GM06990 (cell line): ENCODE data around the gene HS3ST2.

Experiments
- DNase-seq: peaks from one replicate; pipeline ENCODE4 v3.0.0-alpha.2; 2011; ENCODE audit not compliant: insufficient read length; ENCODE audit errors: extremely low read depth
- H3K27me3 ChIP-seq: replicated peaks from 2 replicates; pipeline ENCODE4 v1.6.0; 2011; ENCODE audit warnings: low read length; ENCODE audit not compliant: control insufficient read depth, insufficient read depth
- H3K36me3 ChIP-seq: 2 replicates; pipeline ENCODE4 v1.5.1; 2011; ENCODE audit warnings: low read length; ENCODE audit not compliant: control insufficient read depth, insufficient read depth
- H3K4me3 ChIP-seq: replicated peaks from 2 replicates; pipeline ENCODE4 v1.5.1; 2011; ENCODE audit warnings: low read depth, mild to moderate bottlenecking, control low read depth, low read length
- TF ChIP-seq, protein P1 (sequence below): IDR thresholded peaks from 2 replicates; pipeline ENCODE4 v1.5.1; 2011; ENCODE audit warnings: low read length, control low read depth, mild to moderate bottlenecking, inconsistent platforms; ENCODE audit not compliant: insufficient read depth, poor library complexity, severe bottlenecking

The HS3ST2 gene

DNA sequence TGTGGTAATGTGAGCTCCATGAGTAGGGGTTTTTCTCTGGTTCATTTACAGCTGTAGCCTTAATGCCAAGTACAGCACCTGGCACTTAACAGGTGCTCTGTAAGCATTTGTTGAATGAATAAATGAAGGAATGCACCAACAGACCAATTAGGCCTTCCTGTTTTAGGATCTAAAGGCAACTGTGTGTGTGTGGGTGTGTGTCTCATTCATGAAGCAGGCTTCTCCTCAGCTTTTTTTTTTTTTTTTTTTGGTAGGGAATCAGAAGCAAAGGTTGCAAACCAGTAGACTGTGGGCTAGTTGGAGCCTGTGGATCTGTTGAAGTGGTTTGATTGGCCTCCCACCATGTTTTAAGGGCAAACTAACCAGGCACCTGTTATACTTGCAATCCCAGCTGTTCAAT lies 48.1 kb downstream of the HS3ST2 start:
- no peak for DNase-seq
- no peaks in the 10 kb centered on the region for H3K36me3 ChIP-seq
- H3K27me3 ChIP-seq: no peaks in the 10 kb centered on the region; the same call in 1 of the 2 replicates
- TF ChIP-seq, protein P1, sequence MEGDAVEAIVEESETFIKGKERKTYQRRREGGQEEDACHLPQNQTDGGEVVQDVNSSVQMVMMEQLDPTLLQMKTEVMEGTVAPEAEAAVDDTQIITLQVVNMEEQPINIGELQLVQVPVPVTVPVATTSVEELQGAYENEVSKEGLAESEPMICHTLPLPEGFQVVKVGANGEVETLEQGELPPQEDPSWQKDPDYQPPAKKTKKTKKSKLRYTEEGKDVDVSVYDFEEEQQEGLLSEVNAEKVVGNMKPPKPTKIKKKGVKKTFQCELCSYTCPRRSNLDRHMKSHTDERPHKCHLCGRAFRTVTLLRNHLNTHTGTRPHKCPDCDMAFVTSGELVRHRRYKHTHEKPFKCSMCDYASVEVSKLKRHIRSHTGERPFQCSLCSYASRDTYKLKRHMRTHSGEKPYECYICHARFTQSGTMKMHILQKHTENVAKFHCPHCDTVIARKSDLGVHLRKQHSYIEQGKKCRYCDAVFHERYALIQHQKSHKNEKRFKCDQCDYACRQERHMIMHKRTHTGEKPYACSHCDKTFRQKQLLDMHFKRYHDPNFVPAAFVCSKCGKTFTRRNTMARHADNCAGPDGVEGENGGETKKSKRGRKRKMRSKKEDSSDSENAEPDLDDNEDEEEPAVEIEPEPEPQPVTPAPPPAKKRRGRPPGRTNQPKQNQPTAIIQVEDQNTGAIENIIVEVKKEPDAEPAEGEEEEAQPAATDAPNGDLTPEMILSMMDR: no peak
- no peak overlapping the region for H3K4me3 ChIP-seq

DNA sequence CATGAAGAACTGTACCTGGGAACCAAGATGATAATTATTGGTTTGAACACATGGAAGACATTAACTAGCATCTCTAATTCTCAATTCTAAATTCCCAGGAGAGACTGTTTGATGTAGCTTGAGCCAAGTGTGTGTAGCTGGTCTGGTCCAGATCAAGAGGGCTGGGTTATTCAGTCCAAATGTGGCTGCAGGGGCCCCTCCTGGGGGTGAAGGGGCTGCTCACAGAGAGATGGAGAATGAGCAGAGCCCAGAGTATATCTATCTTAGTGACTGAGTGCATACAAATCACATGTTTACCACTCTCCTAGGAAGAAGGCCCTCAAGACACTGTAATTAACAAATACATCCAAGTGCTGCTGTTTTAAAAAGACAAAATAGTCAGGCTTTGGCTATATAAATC lies 50.4 kb downstream of the HS3ST2 start:
- Histone ChIP-seq H3K27me3 (no peaks in the 10 kb centered on the region; the same call in 1 of the 2 replicates), H3K4me3 (no peak overlapping the region), H3K36me3 (no peaks in the 10 kb centered on the region)
- DNase-seq: no peak
- TF ChIP-seq, protein P1: no peak

DNA sequence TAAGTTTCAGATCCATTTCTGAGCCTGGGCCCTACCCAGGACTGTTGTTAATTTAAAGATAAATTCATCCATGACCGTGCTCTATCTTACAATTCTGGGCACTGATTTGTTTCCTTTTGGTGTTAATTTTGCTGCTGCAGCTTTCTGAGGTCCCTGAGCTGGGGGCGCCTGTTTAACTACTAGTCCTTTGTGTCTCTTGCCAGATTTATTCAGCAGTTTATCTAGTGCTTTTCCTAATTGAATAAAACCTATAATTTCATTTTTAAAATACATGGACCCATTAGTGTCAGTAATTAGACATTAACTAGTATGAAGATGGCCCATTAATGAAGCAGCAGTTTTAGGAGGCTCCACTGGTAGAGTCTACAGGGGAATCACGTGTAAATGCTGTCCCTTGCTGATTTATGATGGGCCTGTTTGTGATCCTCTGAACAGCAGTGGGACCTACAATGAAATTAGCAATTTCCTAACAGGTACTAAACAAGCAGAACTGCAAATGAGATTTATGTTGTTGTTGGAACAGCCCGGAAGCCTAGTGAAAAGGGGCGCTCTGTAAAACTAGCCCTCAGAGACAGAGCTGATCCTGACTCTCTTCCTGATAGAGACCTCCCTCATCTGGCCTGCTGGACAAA lies 54.7 kb downstream of the HS3ST2 start:
- Histone ChIP-seq H3K27me3 (no peaks in the 10 kb centered on the region; the same call in 1 of the 2 replicates), H3K4me3 (no peak overlapping the region), H3K36me3 (no peaks in the 10 kb centered on the region)
- DNase-seq: no peak
- TF ChIP-seq, protein P1: no peak

DNA sequence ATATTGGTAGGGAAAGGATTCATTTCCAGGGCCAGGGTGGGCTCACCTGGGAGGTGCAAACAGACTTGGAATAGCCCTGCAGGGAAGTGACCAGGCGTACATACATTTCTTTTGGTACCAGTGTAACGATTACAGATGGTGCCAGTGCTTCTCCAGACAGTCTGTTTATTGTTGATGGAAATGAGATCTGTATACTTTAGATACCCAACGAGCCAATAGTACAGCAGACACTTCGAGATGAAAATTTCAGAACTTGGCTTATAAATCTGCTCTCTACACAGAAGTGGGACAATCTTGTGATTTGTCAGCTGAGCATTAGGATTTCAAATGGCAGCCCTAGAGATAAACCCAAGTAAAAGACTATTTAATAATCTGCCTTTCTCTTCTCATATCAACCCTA lies 57.9 kb downstream of the HS3ST2 start:
- no peaks in the 10 kb centered on the region; the same call in 1 of the 2 replicates for H3K27me3 ChIP-seq

DNA sequence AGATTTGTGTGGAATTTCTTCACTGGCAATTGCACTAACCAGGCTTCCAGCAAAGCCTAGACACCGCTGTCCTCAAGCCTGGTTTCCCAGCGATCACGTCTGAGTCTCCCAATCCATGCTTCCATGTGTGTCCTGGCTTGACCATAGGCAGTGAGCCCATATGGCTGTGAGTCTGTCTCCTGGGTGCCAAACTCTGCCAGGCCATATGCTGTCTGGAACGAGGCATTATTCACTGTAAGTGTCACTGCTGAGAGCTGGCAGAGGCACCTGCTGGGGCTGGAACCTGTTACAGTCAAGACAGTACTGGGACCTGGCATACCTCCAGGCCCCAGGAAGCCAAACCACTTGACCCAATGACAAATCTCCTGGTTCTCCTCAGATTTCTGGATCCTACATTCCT lies 60.4 kb downstream of the HS3ST2 start:
- Histone ChIP-seq H3K36me3 (no peaks in the 10 kb centered on the region), H3K27me3 (no peaks in the 10 kb centered on the region; the same call in 1 of the 2 replicates), H3K4me3 (no peak overlapping the region)
- TF ChIP-seq, protein P1: no peak
- DNase-seq: no peak

More for the DNA sequence above, 57.9 kb downstream of the HS3ST2 start:
- H3K4me3 ChIP-seq: no peak overlapping the region
- TF ChIP-seq, protein P1: no peak
- H3K36me3 ChIP-seq: no peaks in the 10 kb centered on the region
- no peak for DNase-seq

DNA sequence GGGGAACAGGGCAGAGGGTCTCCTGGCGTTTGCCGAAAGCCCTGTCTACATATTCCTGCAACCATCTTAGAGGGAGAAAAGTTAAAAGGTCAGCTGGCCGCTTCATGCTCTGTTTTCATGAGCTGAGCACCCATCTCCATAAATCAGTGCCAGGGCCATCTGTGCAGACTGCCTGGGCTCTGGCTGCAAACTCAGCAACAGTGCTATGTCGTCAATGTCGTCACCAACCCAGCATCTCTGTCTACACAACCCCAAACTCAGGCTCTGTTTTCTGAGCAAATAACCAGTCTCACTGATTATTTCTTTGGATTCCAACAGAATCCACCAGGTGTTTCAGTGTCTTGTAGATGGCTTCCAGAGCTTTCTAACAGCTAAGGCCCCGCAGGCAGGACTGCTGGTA lies 65.0 kb downstream of the HS3ST2 start:
- no peak for DNase-seq
- Histone ChIP-seq H3K27me3 (peaks cover 2% of the 10 kb centered on the region), H3K36me3 (no peaks in the 10 kb centered on the region), H3K4me3 (no peak overlapping the region)
- TF ChIP-seq, protein P1: no peak
